NT2/D1 (cell line): ENCODE measurements around the gene SPDL1.
"Not testable (repeated sequence)": the region's sequence is repeated elsewhere in the genome, so short reads cannot be mapped to it uniquely, and the experiment has no call there.

Experiments
- SUZ12 ChIP-seq: IDR thresholded peaks from 2 replicates; pipeline ENCODE4 v1.6.1; 2011; ENCODE audit not compliant: insufficient read length, insufficient read depth; ENCODE audit errors: extremely low read depth
- ZNF274 ChIP-seq: IDR thresholded peaks from 2 replicates; pipeline ENCODE4 v1.6.1; 2011; ENCODE audit warnings: mild to moderate bottlenecking, low read depth, low read length

DNA sequence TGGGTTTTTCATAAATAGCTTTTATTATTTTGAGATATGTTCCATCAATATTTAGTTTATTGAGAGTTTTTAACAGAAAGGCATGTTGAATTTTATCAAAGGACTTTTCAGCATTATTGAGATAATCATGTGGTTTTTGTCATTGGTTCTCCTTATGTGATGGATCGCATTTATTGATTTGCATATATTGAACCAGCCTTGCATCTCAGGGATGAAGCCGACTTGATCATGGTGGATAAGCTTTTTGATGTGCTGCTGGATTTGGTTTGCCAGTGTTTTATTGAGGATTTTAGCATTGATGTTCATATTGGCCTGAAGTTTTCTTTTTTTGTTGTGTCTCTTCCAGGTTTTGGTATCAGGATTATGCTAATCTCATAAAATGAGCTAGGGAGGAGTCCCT is 40.7 kb downstream of the SPDL1 start:
- not testable (repeated sequence) for TF ChIP-seq ZNF274, SUZ12
